ENCODE measurements around the gene CAMTA1.
"Not testable (repeated sequence)": the region's sequence is repeated elsewhere in the genome, so short reads cannot be mapped to it uniquely, and the experiment has no call there.

The CAMTA1 gene

DNA sequence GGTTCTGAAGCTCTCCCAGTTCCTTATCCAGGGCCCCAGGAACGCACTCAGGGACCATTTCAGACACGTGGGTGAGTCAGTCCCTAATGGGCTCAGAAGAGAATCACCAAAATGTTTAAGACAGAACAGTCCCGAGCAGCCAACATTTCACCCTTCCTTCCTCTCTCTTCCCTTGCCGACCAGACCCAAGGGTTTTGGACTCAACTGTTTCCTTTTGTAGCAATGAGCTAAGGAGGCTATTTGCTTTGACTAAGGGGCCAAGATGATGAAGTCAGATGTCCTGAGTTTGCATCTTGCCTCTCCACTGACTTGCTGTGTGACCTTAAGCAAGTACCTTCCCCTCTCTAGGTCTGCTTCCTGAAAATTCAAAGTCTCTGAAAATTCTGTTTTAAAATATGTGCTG is 513.5 kb downstream of the CAMTA1 start:
- no peak for DNase-seq

GRCh38 chr1:7299329-7299799 is 514.1 kb downstream of the CAMTA1 start:
- DNase-seq = no peak

- DNase-seq = no peak
Measured at GRCh38 chr1:7299994-7300393, 514.7 kb downstream of the CAMTA1 start.

DNA sequence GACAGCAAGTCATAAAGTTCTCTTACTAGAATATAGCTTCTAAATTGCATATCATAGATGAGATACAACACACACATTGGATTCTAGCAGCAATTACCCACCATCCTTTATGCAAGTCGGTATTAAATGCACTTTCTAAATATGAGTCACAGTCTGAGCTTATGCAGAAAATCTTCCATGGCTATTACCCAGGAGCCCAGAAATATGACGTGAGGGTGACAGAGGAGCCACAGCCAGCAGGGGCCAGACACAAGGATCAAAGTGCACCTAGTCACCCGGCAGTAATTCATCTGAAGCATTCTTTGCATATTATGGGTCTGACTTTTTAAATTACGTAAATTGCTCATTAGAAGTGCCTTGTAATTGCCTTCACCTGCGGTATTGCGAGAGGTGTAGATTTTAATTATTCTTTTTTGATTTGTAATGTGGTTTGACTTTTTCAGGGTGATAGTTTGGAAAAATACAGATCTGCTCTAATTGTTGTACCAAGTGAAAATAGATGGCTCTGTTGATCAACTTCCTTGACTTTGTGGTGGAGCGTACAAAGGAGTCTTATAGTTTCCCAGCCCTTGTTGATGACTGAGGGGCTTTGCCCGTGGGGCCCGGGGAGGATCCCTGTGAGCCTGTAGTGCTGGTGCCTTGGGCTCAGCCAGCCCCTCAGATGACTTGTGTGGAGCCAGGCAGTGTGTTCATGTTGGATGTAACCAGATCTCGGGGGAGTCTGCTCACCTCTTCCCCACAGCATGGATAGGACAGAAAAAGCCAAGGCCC is 515.8 kb downstream of the CAMTA1 start:
- no peak for DNase-seq

- no peak for DNase-seq
Measured at GRCh38 chr1:7301664-7301981, 516.4 kb downstream of the CAMTA1 start.

DNA sequence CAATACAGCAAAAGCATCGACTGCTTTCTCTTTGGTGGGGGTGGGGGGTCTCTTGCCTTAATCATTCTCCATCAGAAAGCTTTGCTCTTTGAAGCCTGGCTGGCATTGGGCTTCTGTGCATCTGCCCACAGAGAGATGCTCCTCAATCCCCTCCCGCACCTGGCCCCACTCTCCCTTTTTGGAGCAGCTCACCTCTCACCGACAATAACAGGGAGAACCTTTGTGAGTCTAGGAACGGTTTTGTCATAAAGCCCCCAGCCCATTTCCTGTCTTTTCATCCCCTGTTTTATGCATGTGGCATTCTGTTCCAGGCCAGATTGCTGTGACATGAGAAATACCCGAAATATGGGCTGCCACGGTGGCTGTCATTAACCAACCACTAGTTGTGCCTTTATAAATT is 516.9 kb downstream of the CAMTA1 start:
- no peak for DNase-seq

GRCh38 chr1:7302873-7303272 is 517.6 kb downstream of the CAMTA1 start:
- no peak for DNase-seq

GRCh38 chr1:7303554-7304317 is 518.5 kb downstream of the CAMTA1 start:
- no peak for DNase-seq

DNA sequence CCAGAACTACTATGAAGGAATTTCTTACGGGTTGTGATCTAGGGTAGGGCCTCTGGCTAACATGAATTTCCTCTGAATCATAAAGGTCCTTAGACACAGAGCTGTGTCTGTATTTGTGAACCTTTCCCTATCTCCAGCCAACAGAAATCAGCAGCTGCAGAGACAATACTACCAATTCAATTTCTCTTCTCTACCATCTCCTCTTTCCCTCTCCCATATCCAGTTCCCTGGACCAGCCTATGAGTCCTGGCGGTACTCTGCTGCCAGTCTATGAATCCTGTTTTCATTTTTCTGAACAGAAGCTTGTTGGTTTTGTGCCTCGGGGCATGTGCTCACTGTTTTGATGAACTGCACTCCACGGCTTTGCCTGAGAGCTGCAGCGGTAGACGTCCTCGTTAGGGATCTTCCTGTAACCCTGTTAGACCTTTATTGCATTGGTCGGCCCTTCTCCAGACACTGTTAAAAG is 527.9 kb downstream of the CAMTA1 start:
- no peak for DNase-seq

- DNase-seq = no peak
Measured at GRCh38 chr1:7313826-7314225, 528.6 kb downstream of the CAMTA1 start.

- no peak for DNase-seq
Measured at GRCh38 chr1:7315316-7315715, 530.1 kb downstream of the CAMTA1 start.

GRCh38 chr1:7315946-7316345 is 530.7 kb downstream of the CAMTA1 start:
- DNase-seq = no peak

DNA sequence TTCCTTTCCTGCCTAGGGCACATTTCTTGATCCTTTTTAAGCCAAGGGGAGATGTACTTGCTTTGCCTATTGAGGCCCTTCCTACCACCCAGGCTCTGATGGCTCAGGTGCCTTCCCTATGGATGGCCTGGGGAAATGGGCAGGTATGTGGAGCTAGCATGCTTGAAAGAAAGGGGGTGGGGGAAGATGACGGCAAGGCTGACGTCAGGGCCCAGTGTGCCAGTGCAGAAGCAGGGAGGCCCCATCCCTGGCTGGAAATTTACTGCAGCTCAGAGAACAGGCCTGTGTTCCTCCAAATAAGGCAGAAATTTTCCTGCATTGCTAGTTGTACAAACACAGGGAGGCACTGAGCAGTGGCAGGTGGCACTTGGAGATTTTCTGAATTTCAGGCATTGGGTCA is 532.6 kb downstream of the CAMTA1 start:
- DNase-seq = no peak

GRCh38 chr1:7319196-7319595 is 533.9 kb downstream of the CAMTA1 start:
- no peak for DNase-seq

GRCh38 chr1:7320661-7321060 is 535.4 kb downstream of the CAMTA1 start:
- no peak for DNase-seq

DNA sequence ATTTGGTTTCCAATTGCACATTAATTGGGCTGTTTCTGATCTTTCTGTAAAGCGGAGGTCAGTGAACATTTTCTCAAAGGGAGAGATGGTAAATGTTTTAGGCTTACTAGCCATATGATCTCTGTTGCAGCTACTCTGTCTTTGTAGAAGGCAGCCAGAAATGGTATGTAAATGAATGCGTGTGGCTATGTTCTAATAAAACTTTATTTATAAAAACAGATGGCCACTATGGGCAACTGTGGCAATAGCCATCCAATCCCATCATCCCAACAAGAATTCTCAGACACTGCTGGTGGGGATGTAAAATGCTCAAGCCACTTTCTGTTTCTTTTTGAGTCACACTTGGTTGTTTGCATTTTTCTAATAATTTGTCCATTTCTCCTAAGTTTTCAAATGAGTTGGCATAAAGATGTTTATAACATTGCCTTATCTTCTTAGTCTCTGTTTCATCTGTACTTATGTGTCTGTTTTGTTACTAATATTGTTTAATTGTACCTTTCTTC is 537.1 kb downstream of the CAMTA1 start:
- DNase-seq = no peak

DNA sequence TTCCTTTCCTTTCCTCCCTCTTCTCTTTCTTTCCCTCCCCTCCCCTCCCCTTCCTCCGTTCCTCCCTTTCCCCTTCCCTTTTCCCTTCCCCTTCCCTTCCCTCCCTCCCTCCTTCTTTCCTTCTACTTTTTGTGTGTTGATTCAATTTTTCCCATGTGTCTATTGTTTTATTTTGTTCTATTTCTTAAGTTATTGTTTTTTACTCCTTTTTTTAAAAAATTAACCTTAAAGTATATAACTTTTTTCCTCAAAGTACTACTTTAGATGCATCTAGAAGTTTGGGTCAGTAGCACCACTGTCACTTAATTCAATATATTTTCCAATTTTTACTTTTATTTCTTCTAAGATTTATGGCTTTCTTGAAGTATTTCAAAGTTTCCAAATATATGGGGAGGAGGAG is 537.7 kb downstream of the CAMTA1 start:
- no peak for DNase-seq

DNA sequence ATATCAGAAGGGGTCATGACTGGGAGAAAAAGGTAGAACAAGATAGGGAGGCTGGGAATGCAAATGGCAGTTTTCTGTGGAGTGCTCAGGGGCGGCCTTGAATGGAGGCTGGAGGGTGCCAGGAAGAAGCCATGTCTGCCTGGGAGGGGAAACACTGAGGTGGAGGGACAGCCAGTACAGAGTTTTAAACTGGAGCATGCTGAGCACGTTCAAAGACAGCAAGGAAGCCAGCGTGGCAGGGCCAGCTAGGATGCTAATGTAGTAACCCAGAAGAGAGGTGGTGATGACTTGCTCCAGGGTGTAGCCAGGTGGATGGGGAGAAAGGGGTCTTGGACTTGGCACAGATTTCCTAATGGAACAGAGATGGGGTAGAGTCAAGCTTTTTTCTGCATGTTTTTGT is 540.0 kb downstream of the CAMTA1 start:
- no peak for DNase-seq

DNA sequence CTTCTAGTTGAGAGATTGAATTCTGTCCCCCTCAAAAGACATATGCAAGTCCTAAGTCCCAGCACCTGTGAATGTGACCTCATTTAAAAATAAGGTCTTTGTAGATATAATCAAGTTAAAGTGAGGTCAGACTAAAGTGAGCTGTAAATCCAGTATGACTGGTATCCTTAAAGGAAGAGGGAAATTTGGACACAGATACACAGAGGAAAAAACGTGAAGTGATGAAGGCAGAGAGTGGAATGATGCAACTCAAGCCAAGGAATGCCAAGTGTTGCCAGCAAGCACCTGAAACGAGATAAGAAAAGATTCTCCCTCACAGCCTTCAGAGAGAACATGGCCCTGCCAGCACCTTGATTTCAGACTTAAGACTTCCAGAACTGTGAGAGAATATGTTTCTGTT is 541.1 kb downstream of the CAMTA1 start:
- DNase-seq = no peak

- DNase-seq = no peak
Measured at GRCh38 chr1:7327849-7328248, 542.6 kb downstream of the CAMTA1 start.

DNA sequence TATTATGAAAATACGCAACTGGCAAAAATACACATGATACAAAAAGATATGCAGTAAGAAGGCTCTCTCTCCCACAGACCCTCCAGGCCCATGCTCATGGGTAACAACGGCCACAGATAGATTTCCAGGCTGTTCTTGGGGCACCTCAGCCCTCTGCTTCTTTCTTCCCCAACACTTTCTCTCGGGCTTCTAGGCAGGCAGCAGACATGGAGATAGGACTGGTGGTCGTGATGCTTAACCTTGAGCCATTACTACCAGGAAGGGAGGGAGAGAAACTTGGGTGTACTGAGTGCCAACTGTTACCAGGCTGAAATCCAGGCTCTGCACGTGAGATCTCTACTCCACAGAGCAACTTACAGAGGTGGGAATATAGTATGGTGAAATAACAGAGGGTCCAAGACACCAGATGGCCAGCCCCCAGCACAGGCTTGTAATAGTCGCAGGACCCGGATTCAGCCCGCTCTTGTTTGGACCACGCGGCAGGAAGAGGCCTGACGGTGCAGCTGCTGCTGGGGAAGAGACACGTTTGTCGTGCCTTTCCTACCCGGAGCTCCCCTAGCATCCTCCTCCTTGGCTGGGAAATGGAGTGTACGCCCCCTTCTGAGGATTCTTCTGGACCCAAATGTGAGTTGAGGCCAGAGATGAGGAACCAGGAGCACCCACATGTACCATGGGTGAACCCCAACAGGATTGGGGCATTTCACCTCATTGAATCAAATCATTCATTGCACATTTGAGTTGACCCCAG is 544.8 kb downstream of the CAMTA1 start:
- no peak for DNase-seq

DNA sequence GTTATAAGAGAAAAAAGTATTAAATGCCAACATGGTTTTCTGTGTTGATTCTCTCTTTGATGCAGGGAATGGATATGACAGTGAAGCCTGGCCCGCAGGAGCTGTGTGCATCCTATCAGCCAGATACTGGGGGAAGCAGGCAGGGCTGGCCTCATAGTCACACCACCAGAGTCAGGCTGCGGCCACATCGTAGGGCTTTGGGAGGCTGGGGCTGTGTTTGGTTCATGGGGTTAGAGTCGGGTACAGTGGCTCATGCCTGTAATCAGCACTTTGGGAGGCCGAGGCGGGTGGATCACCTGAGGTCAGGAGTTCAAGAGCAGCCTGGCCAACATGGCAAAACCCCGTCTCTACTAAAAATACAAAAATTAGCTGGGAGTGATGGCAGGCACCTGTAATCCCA is 545.5 kb downstream of the CAMTA1 start:
- DNase-seq = not testable (repeated sequence)

DNA sequence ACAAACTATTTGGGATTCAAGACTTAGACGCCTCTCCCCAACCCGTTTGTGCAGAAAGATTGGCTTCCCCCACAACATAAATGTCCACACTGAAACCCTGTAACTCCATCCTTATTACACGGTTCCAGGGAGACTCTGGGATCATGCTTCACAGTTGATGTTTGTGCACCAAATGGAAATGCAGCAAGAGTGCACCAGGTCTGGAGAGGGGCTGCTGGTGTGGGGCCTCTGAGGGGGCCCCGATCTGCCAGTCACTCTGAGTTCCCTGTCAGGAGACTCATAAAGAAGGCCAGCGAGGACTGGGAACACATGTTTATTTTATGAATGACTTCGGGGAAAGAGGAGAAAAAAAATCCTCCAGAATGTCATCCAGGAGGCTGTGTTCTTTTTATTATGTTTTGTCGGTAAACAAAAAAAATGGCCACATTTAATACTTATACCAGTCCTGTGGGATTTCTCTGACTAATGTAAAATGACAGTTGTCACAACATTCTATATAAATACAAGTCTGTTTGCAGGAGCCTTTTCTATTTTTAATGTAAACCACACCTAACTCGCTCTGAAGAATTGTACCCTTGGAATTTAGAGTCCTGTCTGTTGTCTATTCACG is 546.8 kb downstream of the CAMTA1 start:
- DNase-seq = no peak
